NT2/D1 (cell line): ENCODE measurements around the gene PAK1.

Experiments
- YY1 ChIP-seq: IDR thresholded peaks from 2 replicates; pipeline ENCODE4 v1.6.1; 2011; ENCODE audit not compliant: insufficient read length, insufficient read depth
- ZNF274 ChIP-seq: IDR thresholded peaks from 2 replicates; pipeline ENCODE4 v1.6.1; 2011; ENCODE audit warnings: mild to moderate bottlenecking, low read depth, low read length

- TF ChIP-seq ZNF274 (no peak), YY1 (no peak)
Measured at GRCh38 chr11:77353131-77353530, 120.8 kb downstream of the PAK1 start.
